Smooth muscle cell (in vitro differentiated cells): Measurements from ENCODE around the gene NHLRC3. TPM values are rescaled to one million over a fixed set of nuclear protein-coding genes. Genes with fewer than 3 reads are reported as not detected.
"Not testable (repeated sequence)": the region's sequence is repeated elsewhere in the genome, so short reads cannot be mapped to it uniquely, and the experiment has no call there.

Experiments used
- DNase-seq: peaks from one replicate; lab custom pipeline; 2025; ENCODE audit not compliant: unreplicated experiment; lab: John Stamatoyannopoulos, UW
- H2AFZ ChIP-seq: fragments of 200-600 bp; sonication (generic); 2 replicates; pipeline ENCODE4 v1.6.0; 2016; ENCODE audit warnings: antibody characterized with exemption, low read depth, mild to moderate bottlenecking
- H3F3A ChIP-seq: fragments of 200-600 bp; sonication (generic); 2 replicates; pipeline ENCODE4 v1.6.0; 2017; ENCODE audit warnings: antibody characterized with exemption, low read depth
- H3K27ac ChIP-seq: fragments of 200-600 bp; sonication (generic); 2 replicates; pipeline ENCODE4 v1.5.1; 2016; ENCODE audit warnings: low read depth, mild to moderate bottlenecking
- H3K27me3 ChIP-seq: fragments of 200-600 bp; sonication (generic); 2 replicates; pipeline ENCODE4 v1.6.1; 2016; ENCODE audit warnings: low read depth, mild to moderate bottlenecking
- H3K36me3 ChIP-seq: fragments of 200-600 bp; sonication (generic); 2 replicates; pipeline ENCODE4 v1.5.1; 2016; ENCODE audit warnings: low read depth
- H3K4me1 ChIP-seq: fragments of 200-600 bp; sonication (generic); 2 replicates; pipeline ENCODE4 v1.5.1; 2016; ENCODE audit warnings: low read depth
- H3K4me2 ChIP-seq: fragments of 200-600 bp; sonication (generic); 2 replicates; pipeline ENCODE4 v1.6.0; 2016; ENCODE audit warnings: mild to moderate bottlenecking
- H3K4me3 ChIP-seq: fragments of 200-600 bp; sonication (generic); 2 replicates; pipeline ENCODE4 v1.5.1; 2016; ENCODE audit warnings: mild to moderate bottlenecking
- H3K79me2 ChIP-seq: fragments of 200-600 bp; sonication (generic); 2 replicates; pipeline ENCODE4 v1.6.0; 2016; ENCODE audit warnings: low read depth, mild to moderate bottlenecking
- H3K9ac ChIP-seq: fragments of 200-600 bp; sonication (generic); 2 replicates; pipeline ENCODE4 v1.6.0; 2016; ENCODE audit warnings: low read depth
- H3K9me3 ChIP-seq: fragments of 200-600 bp; sonication (generic); replicated peaks from 2 replicates; pipeline ENCODE4 v1.5.1; 2016; ENCODE audit warnings: low read depth
- H4K20me1 ChIP-seq: fragments of 200-600 bp; sonication (generic); 2 replicates; pipeline ENCODE4 v1.6.0; 2016; ENCODE audit warnings: low read depth
- WGBS: methylation state at CpG from one replicate; pipeline ENCODE4 v1.1.7; 2016; ENCODE audit warnings: low lambda C conversion rate; 5-methylcytosine and 5-hydroxymethylcytosine counted together
- polyA plus RNA-seq: library from polyadenylated mRNA; unstranded; fragments of >200 nt; fragmentation: Nextera tagmentation; extraction: Ambion mirVana; gene quantifications from 2 replicates; pipeline ENCODE4 v1.2.1, GENCODE V29; 2016
- total RNA-seq: library from RNA; depleted of rRNA; stranded (reverse); fragments of >200 nt; gene quantifications from 2 replicates; pipeline ENCODE4 v1.2.3, GENCODE V29; 2014
- TF ChIP-seq, protein P1 (sequence below): fragments of 200-600 bp; sonication (generic); IDR thresholded peaks from 2 replicates; pipeline ENCODE4 v1.5.1; 2017; ENCODE audit warnings: borderline replicate concordance, mild to moderate bottlenecking, antibody characterized with exemption; ENCODE audit not compliant: insufficient read depth, poor library complexity, severe bottlenecking

NHLRC3 gene
- total and polyA plus RNA-seq, 2 experiments from 2014 or later: 6.2 to 11.5 TPM

DNA sequence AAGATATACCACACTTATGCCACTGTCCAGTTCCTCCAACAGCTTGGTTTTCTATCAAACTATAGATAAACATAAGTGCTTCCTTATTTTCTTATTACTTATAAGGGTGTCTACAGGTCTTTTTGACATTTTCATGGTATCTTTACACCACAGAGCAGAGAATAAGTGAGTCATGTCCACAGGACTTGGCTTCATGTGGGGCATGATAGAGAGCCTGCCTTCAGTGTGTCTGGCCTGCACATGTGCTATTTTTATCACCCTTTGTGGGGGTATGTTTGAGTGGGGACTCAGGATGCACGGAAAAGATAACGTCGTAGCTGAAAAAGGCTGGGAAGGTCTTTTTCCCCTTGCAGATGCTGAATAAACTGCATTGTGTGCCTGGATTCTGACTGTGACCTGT is 39.5 kb upstream of the NHLRC3 start:
- Histone ChIP-seq H3K9me3 (no peaks in the 10 kb centered on the region), H3K4me1 (no peaks in the 10 kb centered on the region), H3K79me2 (no peaks in the 10 kb centered on the region), H3K4me2 (no peak overlapping the region), H4K20me1 (no peaks in the 10 kb centered on the region), H3K27ac (no peak overlapping the region), H3F3A (no peaks in the 10 kb centered on the region), H3K4me3 (no peak overlapping the region), H3K27me3 (no peaks in the 10 kb centered on the region), H2AFZ (no peak overlapping the region), H3K9ac (no peak overlapping the region), H3K36me3 (no peaks in the 10 kb centered on the region)
- 59% methylated on average over 3 of the region's 3 CpGs for WGBS
- DNase-seq: no peak
- TF ChIP-seq, protein P1, sequence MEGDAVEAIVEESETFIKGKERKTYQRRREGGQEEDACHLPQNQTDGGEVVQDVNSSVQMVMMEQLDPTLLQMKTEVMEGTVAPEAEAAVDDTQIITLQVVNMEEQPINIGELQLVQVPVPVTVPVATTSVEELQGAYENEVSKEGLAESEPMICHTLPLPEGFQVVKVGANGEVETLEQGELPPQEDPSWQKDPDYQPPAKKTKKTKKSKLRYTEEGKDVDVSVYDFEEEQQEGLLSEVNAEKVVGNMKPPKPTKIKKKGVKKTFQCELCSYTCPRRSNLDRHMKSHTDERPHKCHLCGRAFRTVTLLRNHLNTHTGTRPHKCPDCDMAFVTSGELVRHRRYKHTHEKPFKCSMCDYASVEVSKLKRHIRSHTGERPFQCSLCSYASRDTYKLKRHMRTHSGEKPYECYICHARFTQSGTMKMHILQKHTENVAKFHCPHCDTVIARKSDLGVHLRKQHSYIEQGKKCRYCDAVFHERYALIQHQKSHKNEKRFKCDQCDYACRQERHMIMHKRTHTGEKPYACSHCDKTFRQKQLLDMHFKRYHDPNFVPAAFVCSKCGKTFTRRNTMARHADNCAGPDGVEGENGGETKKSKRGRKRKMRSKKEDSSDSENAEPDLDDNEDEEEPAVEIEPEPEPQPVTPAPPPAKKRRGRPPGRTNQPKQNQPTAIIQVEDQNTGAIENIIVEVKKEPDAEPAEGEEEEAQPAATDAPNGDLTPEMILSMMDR: no peak

DNA sequence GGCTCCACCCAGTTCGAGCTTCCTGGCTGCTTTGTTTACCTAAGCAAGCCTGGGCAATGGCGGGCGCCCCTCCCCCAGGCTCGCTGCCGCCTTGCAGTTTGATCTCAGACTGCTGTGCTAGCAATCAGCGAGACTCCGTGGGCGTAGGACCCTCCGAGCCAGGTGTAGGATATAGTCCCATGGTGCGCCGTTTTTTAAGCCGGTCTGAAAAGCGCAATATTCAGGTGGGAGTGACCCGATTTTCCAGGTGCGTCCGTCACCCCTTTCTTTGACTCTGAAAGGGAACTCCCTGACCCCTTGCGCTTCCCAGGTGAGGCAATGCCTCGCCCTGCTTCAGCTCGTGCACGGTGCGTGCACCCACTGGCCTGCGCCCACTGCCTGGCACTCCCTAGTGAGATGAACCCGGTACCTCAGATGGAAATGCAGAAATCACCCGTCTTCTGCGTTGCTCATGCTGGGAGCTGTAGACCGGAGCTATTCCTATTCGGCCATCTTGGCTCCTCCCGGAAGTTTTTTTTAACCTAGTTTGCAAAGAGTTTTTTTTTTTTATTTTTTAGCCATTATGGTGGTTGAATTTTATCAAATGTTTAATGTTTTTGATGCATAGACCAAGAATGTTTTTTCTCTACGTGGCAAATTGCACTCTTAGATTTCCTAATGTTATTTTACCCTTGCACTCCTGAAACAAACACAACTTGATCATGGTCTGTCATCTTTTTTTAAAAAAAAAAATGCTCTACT is 31.7 kb upstream of the NHLRC3 start:
- H3K27me3 ChIP-seq, DNase-seq, H4K20me1 ChIP-seq, H3F3A ChIP-seq, H3K27ac ChIP-seq, H3K9ac ChIP-seq, H3K4me3 ChIP-seq, H3K4me2 ChIP-seq, H3K9me3 ChIP-seq, H3K4me1 ChIP-seq, H3K79me2 ChIP-seq, H2AFZ ChIP-seq: not testable (repeated sequence)
- H3K36me3 ChIP-seq: peaks cover 16% of the 10 kb centered on the region
- 74% methylated on average over 27 of the region's 29 CpGs for WGBS

DNA sequence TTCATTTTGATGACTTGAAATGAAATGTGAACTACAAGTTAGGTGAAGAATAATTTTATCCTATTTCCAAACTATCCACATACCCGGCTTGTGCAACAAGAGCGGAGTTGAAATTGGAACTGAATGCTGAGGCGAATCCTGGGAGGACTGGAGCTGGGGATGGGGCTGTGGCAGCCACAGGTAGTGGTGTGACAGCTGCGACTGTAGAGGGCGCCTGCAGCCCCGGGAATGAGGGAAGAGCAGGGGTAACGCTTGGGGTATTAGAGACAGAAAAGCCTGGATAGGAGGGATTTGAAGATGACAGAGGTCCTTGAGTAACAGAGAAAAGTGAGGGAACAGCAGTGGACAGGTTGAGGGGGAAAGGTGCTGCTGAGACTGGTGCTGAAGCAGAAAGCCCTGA is 25.6 kb upstream of the NHLRC3 start:
- 82% methylated on average over 7 of the region's 7 CpGs for WGBS

DNA sequence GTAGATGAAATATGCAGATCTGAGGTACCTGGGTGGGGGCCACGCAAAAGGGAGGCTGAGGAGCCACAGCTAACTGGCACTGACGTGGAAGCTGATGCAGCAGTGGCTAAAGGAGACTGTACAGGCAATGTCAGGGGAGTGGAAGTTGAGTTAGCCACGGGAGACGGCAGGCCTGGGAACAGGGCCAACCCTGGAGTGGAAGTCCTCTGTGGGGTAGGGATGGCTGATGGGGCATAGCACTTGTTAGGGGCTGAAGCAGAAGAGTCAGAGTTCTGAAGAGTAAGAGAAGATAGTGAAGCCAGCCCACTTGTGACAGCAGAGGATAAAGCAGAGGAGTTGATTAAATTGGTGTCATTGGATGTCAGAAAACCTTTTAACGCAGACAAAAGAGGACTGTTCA is 24.8 kb upstream of the NHLRC3 start:
- Histone ChIP-seq H4K20me1 (no peaks in the 10 kb centered on the region), H3K4me1 (no peaks in the 10 kb centered on the region), H3K79me2 (no peaks in the 10 kb centered on the region), H3K4me2 (no peak overlapping the region), H3K9ac (no peak overlapping the region), H3F3A (no peaks in the 10 kb centered on the region), H2AFZ (no peak overlapping the region), H3K27me3 (no peaks in the 10 kb centered on the region), H3K36me3 (peaks cover 45% of the 10 kb centered on the region), H3K27ac (no peak overlapping the region), H3K9me3 (no peaks in the 10 kb centered on the region), H3K4me3 (no peak overlapping the region)
- WGBS: 93% methylated on average over 5 of the region's 5 CpGs
- DNase-seq: no peak
- TF ChIP-seq, protein P1: no peak

More for the DNA sequence above, 25.6 kb upstream of the NHLRC3 start:
- Histone ChIP-seq H4K20me1 (no peaks in the 10 kb centered on the region), H3K36me3 (peaks cover 45% of the 10 kb centered on the region), H3K9me3 (no peaks in the 10 kb centered on the region), H3F3A (no peaks in the 10 kb centered on the region), H3K4me2 (no peak overlapping the region), H3K9ac (no peak overlapping the region), H3K4me1 (no peaks in the 10 kb centered on the region), H3K79me2 (no peaks in the 10 kb centered on the region), H3K27ac (no peak overlapping the region), H3K4me3 (no peak overlapping the region), H2AFZ (no peak overlapping the region), H3K27me3 (no peaks in the 10 kb centered on the region)
- DNase-seq: no peak
- TF ChIP-seq, protein P1: no peak
